Vagina (tissue), 2 donors: ENCODE measurements around the gene POR. TPM values are rescaled to one million over a fixed set of nuclear protein-coding genes. Genes with fewer than 3 reads are reported as not detected.
"Not testable (repeated sequence)": the region's sequence is repeated elsewhere in the genome, so short reads cannot be mapped to it uniquely, and the experiment has no call there.

Experiments
- DNase-seq, 2 donors: peaks; one replicate each; pipeline ENCODE4 v3.0.0-alpha.2; 2017; ENCODE audit errors: extremely low spot score in 2 of 2
- H3K27ac ChIP-seq: fragments of 200-600 bp; sonication (generic); one replicate; pipeline ENCODE4 v1.5.1; 2019
- H3K27me3 ChIP-seq: fragments of 200-600 bp; sonication (generic); one replicate; pipeline ENCODE4 v1.5.1; 2019
- H3K36me3 ChIP-seq, 2 donors: fragments of 200-600 bp; sonication (generic); one replicate each; pipeline ENCODE4 v1.5.1; 2017 to 2019
- H3K4me1 ChIP-seq: fragments of 200-600 bp; sonication (generic); one replicate; pipeline ENCODE4 v1.5.1; 2019
- H3K4me3 ChIP-seq, 2 donors: fragments of 200-600 bp; sonication (generic); 1 replicate in 1 of 2; 2 replicates in 1 of 2; pipeline ENCODE4 v1.5.1; 2016 to 2019
- H3K9me3 ChIP-seq: fragments of 200-600 bp; sonication (generic); one replicate; pipeline ENCODE4 v1.5.1; 2019
- CTCF ChIP-seq, 3 experiments: fragments of 450-650 bp in 2 of 3; fragments of 200-600 bp in 1 of 3; sonication (generic) in 1 of 3; IDR thresholded peaks; one replicate each; pipeline ENCODE4 v1.5.1; 2017 to 2019; ENCODE audit warnings: antibody characterized with exemption in 3 of 3, mild to moderate bottlenecking in 2 of 3, moderate library complexity in 2 of 3
- POLR2A ChIP-seq, 2 donors: fragments of 450-650 bp; IDR thresholded peaks; one replicate each; pipeline ENCODE4 v1.6.1; 2017; ENCODE audit warnings: antibody characterized with exemption in 2 of 2, mild to moderate bottlenecking in 2 of 2, moderate library complexity in 2 of 2
- POLR2AphosphoS5 ChIP-seq, 2 donors: sonication (generic); formaldehyde crosslinking; IDR thresholded peaks; one replicate each; pipeline ENCODE4 v1.9.0; 2017; ENCODE audit warnings: antibody characterized with exemption in 2 of 2, mild to moderate bottlenecking in 2 of 2, low read depth in 1 of 2; ENCODE audit not compliant: insufficient read depth in 1 of 2
- intact Hi-C: fragments of 100-400 bp; cut with DNase I; formaldehyde crosslinking; loops from one replicate; pipeline ENCODE4 v1.15.1; 2023
- total RNA-seq: library from RNA; depleted of rRNA; stranded (reverse); fragments of >200 nt; gene quantifications from one replicate; pipeline ENCODE4 v1.2.3, GENCODE V29; 2016

Gene POR
- total RNA-seq, 1 donor from 2014 or later: 94.3 TPM

- Histone ChIP-seq H3K4me1 (peaks cover 6% of the 10 kb centered on the region), H3K4me3 (no peak overlapping the region), H3K27me3 (no peaks in the 10 kb centered on the region), H3K36me3 (peaks cover 0 to 9% of the 10 kb centered on the region in 2 donors), H3K9me3 (no peaks in the 10 kb centered on the region), H3K27ac (no peak overlapping the region)
- no peak for DNase-seq
- intact Hi-C loops: no loop called here
- TF ChIP-seq POLR2AphosphoS5 (IDR thresholded peaks at IDR 0.05; ENCODE audit: insufficient read depth in 1 of 2, low read depth in 1 of 2): no peak
- TF ChIP-seq CTCF (IDR thresholded peaks at IDR 0.05): no peak
- no peak for TF ChIP-seq POLR2A (IDR thresholded peaks at IDR 0.05)
These were observed 101.4 kb downstream of the POR start for GRCh38 chr7:76016191-76016947.

- H3K36me3 ChIP-seq: peaks cover 0 to 17% of the 10 kb centered on the region in 2 donors
- H3K27ac ChIP-seq, intact Hi-C loops, DNase-seq, H3K4me3 ChIP-seq, H3K27me3 ChIP-seq, H3K9me3 ChIP-seq, H3K4me1 ChIP-seq: not testable (repeated sequence)
These were observed 103.6 kb downstream of the POR start for GRCh38 chr7:76018520-76018919.

DNA sequence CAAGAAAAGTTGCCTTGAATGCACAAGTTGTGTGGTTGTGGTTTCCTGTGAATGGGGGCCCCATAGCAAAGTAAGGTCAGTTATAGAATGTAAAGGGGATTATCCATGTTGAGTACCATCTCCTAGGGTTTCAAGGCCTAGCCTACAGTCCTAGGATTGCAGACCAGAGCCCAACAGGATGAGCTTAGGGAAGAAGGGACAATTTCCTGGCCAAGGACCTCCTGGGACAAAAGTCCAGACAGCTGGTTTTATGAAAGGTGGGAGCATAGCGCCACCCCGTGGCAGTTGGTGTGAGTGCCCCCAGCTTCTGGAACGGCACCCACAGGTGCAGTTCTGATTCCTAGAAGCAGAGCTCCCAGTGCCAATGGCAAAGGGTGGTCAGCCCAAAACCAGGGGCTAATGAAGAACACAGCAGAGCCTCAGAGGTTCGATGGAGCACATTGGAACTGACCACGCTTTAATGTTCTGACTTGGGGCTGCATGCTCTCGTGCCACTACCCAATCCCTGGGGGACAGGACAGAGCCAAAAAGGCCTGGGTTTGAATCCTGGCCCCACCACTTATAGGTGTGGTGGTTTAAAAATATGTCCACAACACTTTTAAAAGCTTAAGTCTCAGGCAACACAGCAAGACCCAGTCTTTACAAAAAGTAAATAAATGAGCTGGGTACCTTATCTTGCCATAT, 105.2 kb downstream of the POR start:
- H3K9me3 ChIP-seq: no peaks in the 10 kb centered on the region
- H3K27me3 ChIP-seq: no peaks in the 10 kb centered on the region
- H3K27ac ChIP-seq: no peak overlapping the region
- peaks cover 0 to 25% of the 10 kb centered on the region in 2 donors for H3K36me3 ChIP-seq
- TF ChIP-seq POLR2A (IDR thresholded peaks at IDR 0.05) (no peak), CTCF (IDR thresholded peaks at IDR 0.05) (peak; percentile 83 to 91 (median 89))
- intact Hi-C loops: loop anchor here (5.0 kb wide), 1 partner anchor 148 kb away; no protein-coding TSS in a partner anchor
- no peaks in the 10 kb centered on the region for H3K4me1 ChIP-seq
- no peak overlapping the region for H3K4me3 ChIP-seq
- no peak for DNase-seq

DNA sequence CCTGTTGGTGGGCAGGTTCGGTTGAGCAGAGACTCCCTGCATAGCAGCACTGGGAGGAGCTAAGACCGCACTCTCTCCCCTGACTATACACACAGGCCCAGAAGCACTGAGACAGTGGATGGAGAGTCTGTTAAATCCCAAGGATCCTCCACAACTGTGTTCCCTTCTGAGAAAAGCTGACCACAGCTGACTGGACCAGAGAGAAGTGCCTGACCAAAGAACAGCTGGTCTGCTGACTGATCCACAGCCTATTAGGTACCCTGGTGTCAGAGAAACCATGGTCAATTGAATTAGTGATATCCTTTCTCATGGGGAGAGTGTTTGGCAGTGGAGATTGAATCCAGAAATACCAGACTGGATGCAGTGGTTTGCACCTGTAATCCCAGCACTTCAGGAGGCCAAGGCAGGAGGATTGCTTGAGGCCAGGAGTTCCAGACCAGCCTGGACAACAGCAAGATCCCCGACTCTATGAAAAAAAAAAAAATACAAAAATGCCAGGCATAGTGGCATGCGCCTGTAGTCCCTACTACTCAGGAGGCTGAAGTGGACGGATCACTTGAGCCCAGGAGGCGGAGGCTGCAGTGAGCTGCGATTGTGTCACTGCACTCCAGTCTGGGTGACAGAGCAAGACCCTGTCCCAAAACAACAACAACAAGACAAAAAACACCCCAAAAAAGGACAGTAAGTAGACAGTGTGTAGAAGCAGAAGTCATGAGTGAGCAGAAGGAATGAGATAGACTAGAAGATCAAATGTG, 107.2 kb downstream of the POR start:
- intact Hi-C loops: loop anchor here (5.0 kb wide), 1 partner anchor 150 kb away; no protein-coding TSS in a partner anchor
- H3K27me3 ChIP-seq: no peaks in the 10 kb centered on the region
- H3K27ac ChIP-seq: no peak overlapping the region
- H3K4me3 ChIP-seq: no peak overlapping the region
- H3K9me3 ChIP-seq: no peaks in the 10 kb centered on the region
- no peaks in the 10 kb centered on the region for H3K4me1 ChIP-seq
- TF ChIP-seq CTCF (IDR thresholded peaks at IDR 0.05) (no peak), POLR2A (IDR thresholded peaks at IDR 0.05) (no peak), POLR2AphosphoS5 (IDR thresholded peaks at IDR 0.05; ENCODE audit: insufficient read depth in 1 of 2, low read depth in 1 of 2) (no peak)
- DNase-seq: no peak
- peaks cover 0 to 25% of the 10 kb centered on the region in 2 donors for H3K36me3 ChIP-seq

- Histone ChIP-seq H3K27ac (no peak overlapping the region), H3K4me1 (no peaks in the 10 kb centered on the region), H3K27me3 (no peaks in the 10 kb centered on the region), H3K9me3 (no peaks in the 10 kb centered on the region), H3K4me3 (no peak overlapping the region), H3K36me3 (peaks cover 0 to 25% of the 10 kb centered on the region in 2 donors)
- DNase-seq: no peak
- intact Hi-C loops: loop anchor here (5.0 kb wide), 1 partner anchor 151 kb away; no protein-coding TSS in a partner anchor
- TF ChIP-seq CTCF (IDR thresholded peaks at IDR 0.05) (no peak), POLR2AphosphoS5 (IDR thresholded peaks at IDR 0.05; ENCODE audit: insufficient read depth in 1 of 2, low read depth in 1 of 2) (no peak), POLR2A (IDR thresholded peaks at IDR 0.05) (no peak)
These were observed 108.0 kb downstream of the POR start for GRCh38 chr7:76023002-76023401.

- intact Hi-C loops, DNase-seq, H3K4me1 ChIP-seq, H3K27ac ChIP-seq, H3K27me3 ChIP-seq, H3K4me3 ChIP-seq, H3K9me3 ChIP-seq, H3K36me3 ChIP-seq: not testable (repeated sequence)
These were observed 114.7 kb downstream of the POR start for GRCh38 chr7:76029682-76030081.
